BLaER1 (cell line): ENCODE data around the gene ZNF473.

Source experiments
- H3K27ac ChIP-seq: shearing (Covaris generic); formaldehyde crosslinking; 2 replicates; pipeline ENCODE4 v1.8.1; 2022
- H3K27me3 ChIP-seq: shearing (Covaris generic); formaldehyde crosslinking; 2 replicates; pipeline ENCODE4 v1.8.1; 2022
- H3K36me3 ChIP-seq: shearing (Covaris generic); formaldehyde crosslinking; 2 replicates; pipeline ENCODE4 v1.8.1; 2022
- H3K4me1 ChIP-seq: shearing (Covaris generic); formaldehyde crosslinking; 2 replicates; pipeline ENCODE4 v1.8.1; 2022
- H3K4me2 ChIP-seq: shearing (Covaris generic); formaldehyde crosslinking; 2 replicates; pipeline ENCODE4 v1.8.1; 2022
- H3K4me3 ChIP-seq: shearing (Covaris generic); formaldehyde crosslinking; 2 replicates; pipeline ENCODE4 v1.8.1; 2022
- H3K9ac ChIP-seq: shearing (Covaris generic); formaldehyde crosslinking; 2 replicates; pipeline ENCODE4 v1.8.1; 2022
- H3K9me3 ChIP-seq: shearing (Covaris generic); formaldehyde crosslinking; 2 replicates; pipeline ENCODE4 v1.8.1; 2022
- H4K20me1 ChIP-seq: shearing (Covaris generic); formaldehyde crosslinking; 2 replicates; pipeline ENCODE4 v1.8.1; 2022
- Cebpa-rat ChIP-seq: shearing (Covaris generic); IDR thresholded peaks from 2 replicates; pipeline ENCODE4 v1.8.1; 2022

The ZNF473 gene

DNA sequence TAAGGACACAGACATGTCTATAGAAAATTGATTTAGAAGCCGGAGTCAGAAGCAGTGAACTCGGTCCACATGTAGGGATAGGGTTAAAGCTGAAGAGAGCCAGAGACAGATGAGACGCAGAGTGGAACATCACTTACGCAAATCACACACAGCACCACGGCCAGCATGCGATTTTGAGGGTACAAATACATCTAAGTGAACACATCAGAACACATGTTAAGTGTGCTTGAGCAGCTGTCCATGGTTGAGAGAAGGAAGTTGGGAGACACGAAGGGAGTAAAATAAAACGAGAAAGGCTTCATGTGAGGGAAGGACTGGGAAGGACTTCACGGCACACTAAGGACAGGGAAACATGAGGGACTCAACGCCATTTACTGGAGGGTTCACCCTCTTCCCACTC, 39.5 kb upstream of the ZNF473 start:
- TF ChIP-seq Cebpa-rat: no peak
- Histone ChIP-seq H3K4me2 (no peak overlapping the region), H3K9ac (no peak overlapping the region), H3K4me3 (no peak overlapping the region), H3K27ac (no peak overlapping the region), H3K27me3 (no peaks in the 10 kb centered on the region), H4K20me1 (peaks cover 83% of the 10 kb centered on the region), H3K36me3 (peaks cover 72% of the 10 kb centered on the region), H3K9me3 (no peaks in the 10 kb centered on the region), H3K4me1 (0 out of 2 replicates have a peak, but pooled peaks cover 7% of the 10 kb centered on the region)

DNA sequence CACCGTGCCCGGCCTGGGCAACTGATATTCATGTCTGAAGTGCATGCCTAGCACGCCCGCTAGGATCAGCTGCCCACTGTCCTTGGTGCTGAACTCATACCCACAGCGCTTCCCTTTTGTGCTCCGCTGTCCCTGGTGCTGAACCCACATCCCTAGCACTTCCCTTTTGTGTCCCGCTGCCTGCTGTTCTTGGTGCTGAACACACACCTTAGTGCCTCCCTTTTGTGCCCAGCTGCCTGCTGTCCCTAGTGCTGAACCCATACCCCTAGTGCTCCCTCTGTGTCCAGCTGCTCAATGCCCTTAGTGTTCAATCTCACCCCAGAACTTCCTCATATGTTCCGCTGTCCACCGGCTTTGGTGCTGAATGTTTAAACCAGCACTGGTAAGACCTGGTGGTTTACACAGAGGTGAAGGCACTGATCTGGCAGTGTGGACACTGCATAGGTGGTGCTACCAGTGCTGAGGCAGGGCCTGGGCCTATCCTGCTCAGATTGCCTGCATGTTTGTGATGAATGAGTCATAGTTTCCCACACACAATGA, 38.6 kb upstream of the ZNF473 start:
- Histone ChIP-seq H3K36me3 (peaks cover 72% of the 10 kb centered on the region), H3K27ac (no peak overlapping the region)
- no peak for TF ChIP-seq Cebpa-rat

GRCh38 chr19:49988007-49988406, 37.8 kb upstream of the ZNF473 start:
- Histone ChIP-seq H3K4me2 (no peak overlapping the region), H3K27ac (no peak overlapping the region), H4K20me1 (peaks cover 96% of the 10 kb centered on the region), H3K9me3 (no peaks in the 10 kb centered on the region), H3K4me3 (no peak overlapping the region), H3K9ac (no peak overlapping the region), H3K4me1 (0 out of 2 replicates have a peak, but pooled peaks cover 7% of the 10 kb centered on the region), H3K27me3 (no peaks in the 10 kb centered on the region), H3K36me3 (peaks cover 78% of the 10 kb centered on the region)
- no peak for TF ChIP-seq Cebpa-rat

More for the DNA sequence above, 38.6 kb upstream of the ZNF473 start:
- H4K20me1 ChIP-seq: peaks cover 92% of the 10 kb centered on the region
- H3K9ac ChIP-seq: no peak overlapping the region
- H3K9me3 ChIP-seq: no peaks in the 10 kb centered on the region
- 0 out of 2 replicates have a peak, but pooled peaks cover 7% of the 10 kb centered on the region for H3K4me1 ChIP-seq
- H3K4me2 ChIP-seq: no peak overlapping the region
- no peak overlapping the region for H3K4me3 ChIP-seq
- H3K27me3 ChIP-seq: no peaks in the 10 kb centered on the region

- no peaks in the 10 kb centered on the region for H3K27me3 ChIP-seq
- no peaks in the 10 kb centered on the region for H3K9me3 ChIP-seq
- H3K4me2 ChIP-seq: no peak overlapping the region
- peaks cover 96% of the 10 kb centered on the region for H4K20me1 ChIP-seq
- no peak overlapping the region for H3K9ac ChIP-seq
- no peak overlapping the region for H3K4me3 ChIP-seq
- TF ChIP-seq Cebpa-rat: no peak
- H3K36me3 ChIP-seq: peaks cover 82% of the 10 kb centered on the region
- 0 out of 2 replicates have a peak, but pooled peaks cover 7% of the 10 kb centered on the region for H3K4me1 ChIP-seq
- no peak overlapping the region for H3K27ac ChIP-seq
Observed at GRCh38 chr19:49988433-49988832, 37.4 kb upstream of the ZNF473 start.

- Histone ChIP-seq H4K20me1 (peaks cover 79% of the 10 kb centered on the region), H3K4me2 (no peak overlapping the region), H3K27ac (no peak overlapping the region), H3K9me3 (no peaks in the 10 kb centered on the region), H3K4me3 (no peak overlapping the region), H3K36me3 (peaks cover 100% of the 10 kb centered on the region), H3K27me3 (no peaks in the 10 kb centered on the region), H3K9ac (no peak overlapping the region), H3K4me1 (peaks cover 13% of the 10 kb centered on the region)
- TF ChIP-seq Cebpa-rat: no peak
Observed at GRCh38 chr19:49997709-49998108, 28.1 kb upstream of the ZNF473 start.

- Histone ChIP-seq H3K4me2 (no peak overlapping the region), H3K9me3 (no peaks in the 10 kb centered on the region), H3K27ac (no peak overlapping the region), H3K27me3 (no peaks in the 10 kb centered on the region), H3K4me1 (peaks cover 22% of the 10 kb centered on the region), H3K4me3 (no peak overlapping the region), H4K20me1 (peaks cover 84% of the 10 kb centered on the region), H3K36me3 (peaks cover 99% of the 10 kb centered on the region), H3K9ac (no peak overlapping the region)
- no peak for TF ChIP-seq Cebpa-rat
Observed at GRCh38 chr19:49999371-50000010, 26.3 kb upstream of the ZNF473 start.

DNA sequence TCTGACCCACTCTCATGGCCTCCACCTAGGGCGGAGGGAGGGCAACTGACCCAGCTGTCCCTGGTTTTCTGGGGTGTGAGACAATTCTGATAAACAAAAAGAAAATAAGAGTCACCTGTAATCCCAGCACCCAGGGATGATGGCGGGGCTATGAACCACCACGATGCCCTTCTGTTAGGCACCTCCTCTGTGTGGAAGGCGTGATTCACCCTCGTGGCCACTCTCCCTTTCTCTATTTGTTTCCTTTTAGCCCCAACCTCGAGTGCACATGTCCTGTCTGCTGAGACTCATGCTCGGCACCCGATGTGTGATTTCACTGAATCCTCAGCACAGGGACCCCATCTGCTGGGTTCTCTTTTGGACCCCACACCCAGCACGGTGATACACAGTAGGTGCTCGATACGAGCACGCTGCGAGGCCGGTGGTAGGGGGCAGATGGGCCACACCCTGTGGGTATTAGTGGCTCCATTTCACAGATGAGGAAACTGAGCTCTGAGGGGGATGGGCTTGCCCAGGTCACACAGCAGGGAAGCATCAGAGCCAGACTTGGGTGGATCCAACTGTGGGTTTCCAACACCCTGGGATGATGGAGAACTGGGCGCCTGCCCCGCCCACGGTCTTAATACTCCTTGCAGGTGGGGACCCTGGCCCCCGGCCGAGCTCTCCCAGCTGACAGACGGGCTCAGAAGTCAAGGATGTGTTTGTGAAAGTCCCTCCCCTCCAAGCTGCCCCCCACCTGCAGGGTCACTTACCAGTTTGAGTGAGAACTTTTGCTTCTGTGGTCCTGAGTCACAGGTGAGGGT, 25.6 kb upstream of the ZNF473 start:
- peaks cover 84% of the 10 kb centered on the region for H4K20me1 ChIP-seq
- no peak for TF ChIP-seq Cebpa-rat
- H3K36me3 ChIP-seq: peaks cover 99% of the 10 kb centered on the region
- H3K27me3 ChIP-seq: no peaks in the 10 kb centered on the region
- H3K27ac ChIP-seq: no peak overlapping the region
- no peak overlapping the region for H3K9ac ChIP-seq
- peaks cover 22% of the 10 kb centered on the region for H3K4me1 ChIP-seq
- H3K9me3 ChIP-seq: no peaks in the 10 kb centered on the region
- H3K4me2 ChIP-seq: no peak overlapping the region
- H3K4me3 ChIP-seq: no peak overlapping the region

- Histone ChIP-seq H3K9ac (no peak overlapping the region), H3K4me1 (peaks cover 19% of the 10 kb centered on the region), H3K36me3 (peaks cover 99% of the 10 kb centered on the region), H3K9me3 (no peaks in the 10 kb centered on the region), H4K20me1 (peaks cover 88% of the 10 kb centered on the region), H3K27ac (no peak overlapping the region), H3K4me3 (no peak overlapping the region), H3K27me3 (no peaks in the 10 kb centered on the region), H3K4me2 (no peak overlapping the region)
- TF ChIP-seq Cebpa-rat: no peak
Observed at GRCh38 chr19:50000841-50001557, 24.8 kb upstream of the ZNF473 start.

DNA sequence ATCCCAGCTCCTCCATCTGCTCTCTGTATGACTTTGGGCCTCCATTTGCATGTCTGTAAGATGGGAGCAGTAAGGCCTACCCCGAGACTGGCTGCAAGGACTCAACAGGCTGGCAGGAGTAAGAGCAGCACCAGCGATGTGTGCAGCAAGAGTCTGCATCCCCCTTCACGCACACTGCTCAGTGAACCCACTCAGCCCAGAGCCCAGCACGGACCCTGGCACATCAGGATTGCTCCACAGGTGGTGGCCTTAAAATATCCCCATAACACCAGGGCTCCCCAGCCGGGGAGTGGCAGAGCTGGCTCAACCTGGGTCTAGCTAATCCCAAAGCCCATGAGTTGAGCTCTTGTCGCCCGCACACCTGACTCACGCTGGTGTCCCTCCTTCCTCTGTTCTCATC, 24.0 kb upstream of the ZNF473 start:
- TF ChIP-seq Cebpa-rat: no peak
- H3K9ac ChIP-seq: no peak overlapping the region
- no peaks in the 10 kb centered on the region for H3K9me3 ChIP-seq
- H3K27ac ChIP-seq: no peak overlapping the region
- no peak overlapping the region for H3K4me2 ChIP-seq
- H3K27me3 ChIP-seq: no peaks in the 10 kb centered on the region
- no peak overlapping the region for H3K4me3 ChIP-seq
- peaks cover 99% of the 10 kb centered on the region for H3K36me3 ChIP-seq
- H4K20me1 ChIP-seq: peaks cover 91% of the 10 kb centered on the region
- peaks cover 19% of the 10 kb centered on the region for H3K4me1 ChIP-seq
